ENCODE measurements around the gene OR52H1.

GRCh38 chr11:5553343-5553742 is 5.0 kb upstream of the OR52H1 start:
- TF ChIP-seq MAX (IDR thresholded peaks at IDR 0.05) (no peak), YY1 (IDR thresholded peaks at IDR 0.05; ENCODE audit: low read depth) (no peak), EGR1 (IDR thresholded peaks at IDR 0.05) (no peak), CEBPB (IDR thresholded peaks at IDR 0.05) (no peak), EP300 (IDR thresholded peaks at IDR 0.05; ENCODE audit: borderline replicate concordance) (no peak), REST (IDR thresholded peaks at IDR 0.05; ENCODE audit: low read depth) (no peak), NFIC (IDR thresholded peaks at IDR 0.05) (no peak)

Data from Ishikawa (cell line).